ENCODE results near the gene SLC13A2. TPM values are rescaled to one million over a fixed set of nuclear protein-coding genes. Genes with fewer than 3 reads are reported as not detected.
"Not testable (repeated sequence)": the region's sequence is repeated elsewhere in the genome, so short reads cannot be mapped to it uniquely, and the experiment has no call there.

SLC13A2 gene
- total RNA-seq, 4 donors from 2014 or later: not detected

GRCh38 chr17:28520687-28521086, 47.2 kb downstream of the SLC13A2 start:
- Histone ChIP-seq H3K4me1 (peaks cover 43 to 54% of the 10 kb centered on the region in 2 donors), H3K4me3 (replicated peaks in 1 of 3) (no peak overlapping the region), H3K9me3 (no peaks in the 10 kb centered on the region), H3K27me3 (no peaks in the 10 kb centered on the region), H3K36me3 (no peaks in the 10 kb centered on the region), H3K27ac (peak overlapping the region; percentile 52 to 95 (median 90))
- 54 to 63% methylated on average over 2 to 4 of the region's 6 CpGs for WGBS, 2 donors
- no peak for TF ChIP-seq POLR2A (IDR thresholded peaks at IDR 0.05)
- no peak for TF ChIP-seq CTCF (IDR thresholded peaks at IDR 0.05)
- intact Hi-C loops (cut with DNase I): no loop called here
- no peak for DNase-seq

GRCh38 chr17:28521311-28522085, 48.1 kb downstream of the SLC13A2 start:
- Histone ChIP-seq H3K27me3 (no peaks in the 10 kb centered on the region), H3K4me1 (peaks cover 45 to 61% of the 10 kb centered on the region in 2 donors), H3K27ac (peak overlapping the region; percentile 52 to 95 (median 90)), H3K9me3 (no peaks in the 10 kb centered on the region), H3K36me3 (no peaks in the 10 kb centered on the region), H3K4me3 (replicated peaks in 1 of 3) (no peak overlapping the region)
- intact Hi-C loops (cut with DNase I): no loop called here
- DNase-seq: peak; percentile 70 to 80
- TF ChIP-seq CTCF (IDR thresholded peaks at IDR 0.05): no peak
- TF ChIP-seq POLR2A (IDR thresholded peaks at IDR 0.05): no peak
- 36 to 40% methylated on average over 6 to 8 of the region's 21 CpGs for WGBS, 2 donors

GRCh38 chr17:28522281-28522680, 48.8 kb downstream of the SLC13A2 start:
- 34 to 41% methylated on average over 4 of the region's 4 CpGs for WGBS, 2 donors
- intact Hi-C loops (cut with DNase I): not testable (repeated sequence)
- peak; percentile 54 to 67 for DNase-seq

GRCh38 chr17:28523186-28523585, 49.7 kb downstream of the SLC13A2 start:
- Histone ChIP-seq H3K9me3 (no peaks in the 10 kb centered on the region), H3K27me3 (no peaks in the 10 kb centered on the region), H3K4me1 (peaks cover 53 to 74% of the 10 kb centered on the region in 2 donors), H3K36me3 (no peaks in the 10 kb centered on the region), H3K27ac (peak overlapping the region; percentile 61 to 95 (median 90)), H3K4me3 (replicated peaks in 1 of 3) (no peak overlapping the region)
- TF ChIP-seq POLR2A (IDR thresholded peaks at IDR 0.05): no peak
- TF ChIP-seq CTCF (IDR thresholded peaks at IDR 0.05): no peak
- intact Hi-C loops (cut with DNase I): no loop called here
- 72% methylated on average over 3 of the region's 6 CpGs; no CpG with 5 or more reads in 1 of the 2 donors for WGBS, 2 donors
- DNase-seq: peak; percentile 49 to 59

More at GRCh38 chr17:28522281-28522680, 48.8 kb downstream of the SLC13A2 start:
- H3K36me3 ChIP-seq; H3K9me3 ChIP-seq; H3K4me3 ChIP-seq (replicated peaks in 1 of 3); H3K27me3 ChIP-seq: not testable (repeated sequence)
- peaks cover 46 to 65% of the 10 kb centered on the region in 2 donors for H3K4me1 ChIP-seq
- peak overlapping the region; percentile 52 to 95 (median 90) for H3K27ac ChIP-seq

GRCh38 chr17:28523876-28524275, 50.4 kb downstream of the SLC13A2 start:
- no peak overlapping the region for H3K4me3 ChIP-seq (replicated peaks in 1 of 3)
- 72 to 80% methylated on average over 5 to 12 of the region's 15 CpGs for WGBS, 2 donors
- peak overlapping the region; percentile 90 to 95 (median 94) for H3K27ac ChIP-seq
- no peaks in the 10 kb centered on the region for H3K27me3 ChIP-seq
- no peaks in the 10 kb centered on the region for H3K36me3 ChIP-seq
- DNase-seq: peak; percentile 41 to 43
- TF ChIP-seq POLR2A (IDR thresholded peaks at IDR 0.05) (no peak), CTCF (IDR thresholded peaks at IDR 0.05) (no peak)
- intact Hi-C loops (cut with DNase I): no loop called here
- H3K9me3 ChIP-seq: no peaks in the 10 kb centered on the region
- peaks cover 53 to 76% of the 10 kb centered on the region in 2 donors for H3K4me1 ChIP-seq
